ENCODE measurements around the gene NOP14. TPM values are rescaled to one million over a fixed set of nuclear protein-coding genes. Genes with fewer than 3 reads are reported as not detected.
"Not testable (repeated sequence)": the region's sequence is repeated elsewhere in the genome, so short reads cannot be mapped to it uniquely, and the experiment has no call there.

Gene NOP14
- total and polyA plus RNA-seq, 2 experiments from 2014 or later = 15.9 to 20.5 TPM

- no peaks in the 10 kb centered on the region for H3K9me2 ChIP-seq (ENCODE audit: insufficient read depth)
- H3K79me2 ChIP-seq (ENCODE audit: insufficient read depth) = no peaks in the 10 kb centered on the region
- no peaks in the 10 kb centered on the region for H4K20me1 ChIP-seq (ENCODE audit: insufficient read depth)
- no peak overlapping the region for H3K27ac ChIP-seq
- no peak overlapping the region for H3K4me2 ChIP-seq (ENCODE audit: unreplicated experiment)
- in situ Hi-C loops (cut with MboI) = no loop called here
- H3K9me3 ChIP-seq (ENCODE audit: low read depth) = no peaks in the 10 kb centered on the region
- no peaks in the 10 kb centered on the region for H3K4me1 ChIP-seq (ENCODE audit: insufficient read depth)
- no peak overlapping the region for H3K4me3 ChIP-seq
- no peak for DNase-seq
- no peak overlapping the region for H2AFZ ChIP-seq
- no peaks in the 10 kb centered on the region for H3F3A ChIP-seq (ENCODE audit: insufficient read depth)
- 0 out of 2 replicates have a peak, but pooled peaks cover under 1% of the 10 kb centered on the region for H3K27me3 ChIP-seq (replicated peaks; ENCODE audit: insufficient read depth)
- H3K9ac ChIP-seq = no peak overlapping the region
- WGBS, 2 experiments (ENCODE audit: low coverage in 1 of 2, low lambda C conversion rate in 2 of 2, missing lambda C conversion rate in 2 of 2) = 83 to 87% methylated on average over 4 of the region's 4 CpGs
- TF ChIP-seq EZH2 (IDR thresholded peaks at IDR 0.05; ENCODE audit: insufficient read depth, poor library complexity, severe bottlenecking) (no peak), EZH2phosphoT487 (IDR thresholded peaks at IDR 0.05; ENCODE audit: insufficient read depth, low read depth) (no peak)
- no peaks in the 10 kb centered on the region for H3K36me3 ChIP-seq (ENCODE audit: low read depth)
Observed at GRCh38 chr4:2994917-2995316, 31.7 kb upstream of the NOP14 start.

GRCh38 chr4:2991243-2991642 lies 28.0 kb upstream of the NOP14 start:
- Histone ChIP-seq H3K4me1 (ENCODE audit: insufficient read depth) (no peaks in the 10 kb centered on the region), H3K9ac (no peak overlapping the region), H3K79me2 (ENCODE audit: insufficient read depth) (no peaks in the 10 kb centered on the region), H3K9me3 (ENCODE audit: low read depth) (no peaks in the 10 kb centered on the region), H2AFZ (no peak overlapping the region), H3K4me2 (ENCODE audit: unreplicated experiment) (no peak overlapping the region), H3K27ac (no peak overlapping the region), H3K9me2 (ENCODE audit: insufficient read depth) (no peaks in the 10 kb centered on the region), H3K4me3 (no peak overlapping the region), H3F3A (ENCODE audit: insufficient read depth) (no peaks in the 10 kb centered on the region), H3K27me3 (replicated peaks; ENCODE audit: insufficient read depth) (no peaks in the 10 kb centered on the region), H4K20me1 (ENCODE audit: insufficient read depth) (no peaks in the 10 kb centered on the region), H3K36me3 (ENCODE audit: low read depth) (no peaks in the 10 kb centered on the region)
- DNase-seq = no peak
- in situ Hi-C loops (cut with MboI) = no loop called here
- 96 to 98% methylated on average over 4 of the region's 4 CpGs for WGBS, 2 experiments (ENCODE audit: low coverage in 1 of 2, low lambda C conversion rate in 2 of 2, missing lambda C conversion rate in 2 of 2)
- TF ChIP-seq EZH2 (IDR thresholded peaks at IDR 0.05; ENCODE audit: insufficient read depth, poor library complexity, severe bottlenecking) (no peak), EZH2phosphoT487 (IDR thresholded peaks at IDR 0.05; ENCODE audit: insufficient read depth, low read depth) (no peak)

- H3K9me3 ChIP-seq (ENCODE audit: low read depth); H3K9ac ChIP-seq; H2AFZ ChIP-seq; H3K4me3 ChIP-seq; H4K20me1 ChIP-seq (ENCODE audit: insufficient read depth); H3K79me2 ChIP-seq (ENCODE audit: insufficient read depth); H3K4me1 ChIP-seq (ENCODE audit: insufficient read depth); H3K27me3 ChIP-seq (replicated peaks; ENCODE audit: insufficient read depth); H3K36me3 ChIP-seq (ENCODE audit: low read depth); DNase-seq; H3K4me2 ChIP-seq (ENCODE audit: unreplicated experiment); H3K9me2 ChIP-seq (ENCODE audit: insufficient read depth); in situ Hi-C loops (cut with MboI); H3F3A ChIP-seq (ENCODE audit: insufficient read depth); H3K27ac ChIP-seq: not testable (repeated sequence)
- WGBS, 2 experiments (ENCODE audit: low coverage in 1 of 2, low lambda C conversion rate in 2 of 2, missing lambda C conversion rate in 2 of 2) = 55 to 63% methylated on average over 7 of the region's 7 CpGs
Observed at GRCh38 chr4:2983715-2984114, 20.5 kb upstream of the NOP14 start.

GRCh38 chr4:2982012-2982411 lies 18.8 kb upstream of the NOP14 start:
- in situ Hi-C loops (cut with MboI) = no loop called here
- no peaks in the 10 kb centered on the region for H3K9me2 ChIP-seq (ENCODE audit: insufficient read depth)
- H3K36me3 ChIP-seq (ENCODE audit: low read depth) = no peaks in the 10 kb centered on the region
- no peaks in the 10 kb centered on the region for H3K79me2 ChIP-seq (ENCODE audit: insufficient read depth)
- no peak for DNase-seq
- TF ChIP-seq EZH2 (IDR thresholded peaks at IDR 0.05; ENCODE audit: insufficient read depth, poor library complexity, severe bottlenecking) (no peak), EZH2phosphoT487 (IDR thresholded peaks at IDR 0.05; ENCODE audit: insufficient read depth, low read depth) (no peak)
- 72 to 77% methylated on average over 4 of the region's 4 CpGs for WGBS, 2 experiments (ENCODE audit: low coverage in 1 of 2, low lambda C conversion rate in 2 of 2, missing lambda C conversion rate in 2 of 2)
- no peak overlapping the region for H3K9ac ChIP-seq
- H3K27me3 ChIP-seq (replicated peaks; ENCODE audit: insufficient read depth) = 0 out of 2 replicates have a peak, but pooled peaks cover 5% of the 10 kb centered on the region
- H3F3A ChIP-seq (ENCODE audit: insufficient read depth) = no peaks in the 10 kb centered on the region
- no peaks in the 10 kb centered on the region for H3K9me3 ChIP-seq (ENCODE audit: low read depth)
- H2AFZ ChIP-seq = no peak overlapping the region
- H3K4me2 ChIP-seq (ENCODE audit: unreplicated experiment) = no peak overlapping the region
- peaks cover 5% of the 10 kb centered on the region for H3K4me1 ChIP-seq (ENCODE audit: insufficient read depth)
- no peaks in the 10 kb centered on the region for H4K20me1 ChIP-seq (ENCODE audit: insufficient read depth)
- H3K27ac ChIP-seq = no peak overlapping the region
- no peak overlapping the region for H3K4me3 ChIP-seq

GRCh38 chr4:2981256-2981819 lies 18.1 kb upstream of the NOP14 start:
- in situ Hi-C loops (cut with MboI) = no loop called here
- Histone ChIP-seq H3K27me3 (replicated peaks; ENCODE audit: insufficient read depth) (0 out of 2 replicates have a peak, but pooled peaks cover 5% of the 10 kb centered on the region), H3K9me2 (ENCODE audit: insufficient read depth) (no peaks in the 10 kb centered on the region), H3K4me3 (no peak overlapping the region), H3K36me3 (ENCODE audit: low read depth) (no peaks in the 10 kb centered on the region), H3K4me1 (ENCODE audit: insufficient read depth) (peaks cover 5% of the 10 kb centered on the region), H3F3A (ENCODE audit: insufficient read depth) (no peaks in the 10 kb centered on the region), H3K9ac (no peak overlapping the region), H3K79me2 (ENCODE audit: insufficient read depth) (no peaks in the 10 kb centered on the region), H3K4me2 (ENCODE audit: unreplicated experiment) (no peak overlapping the region), H3K9me3 (ENCODE audit: low read depth) (no peaks in the 10 kb centered on the region), H2AFZ (no peak overlapping the region), H3K27ac (no peak overlapping the region), H4K20me1 (ENCODE audit: insufficient read depth) (no peaks in the 10 kb centered on the region)
- 58 to 70% methylated on average over 4 of the region's 4 CpGs for WGBS, 2 experiments (ENCODE audit: low coverage in 1 of 2, low lambda C conversion rate in 2 of 2, missing lambda C conversion rate in 2 of 2)
- no peak for DNase-seq
- TF ChIP-seq EZH2phosphoT487 (IDR thresholded peaks at IDR 0.05; ENCODE audit: insufficient read depth, low read depth) (no peak), EZH2 (IDR thresholded peaks at IDR 0.05; ENCODE audit: insufficient read depth, poor library complexity, severe bottlenecking) (no peak)
